Measurements from ENCODE around the gene PPP1R3G. TPM values are rescaled to one million over a fixed set of nuclear protein-coding genes. Genes with fewer than 3 reads are reported as not detected.

PPP1R3G gene
- total and polyA plus RNA-seq, 2 of the 13 experiments (the other 11 are each of a cell fraction or from before 2014, with no cell fraction given), result 1.2 to 1.3 TPM

- TF ChIP-seq ZFP62 (CRISPR knock-in tag; IDR thresholded peaks at IDR 0.05) (no peak), ZNF567 (CRISPR knock-in tag; IDR thresholded peaks at IDR 0.05; ENCODE audit: borderline replicate concordance) (no peak), SMAD1 (CRISPR knock-in tag; IDR thresholded peaks at IDR 0.05; ENCODE audit: borderline replicate concordance, low read depth) (no peak), FOXK2 (IDR thresholded peaks at IDR 0.05) (0 out of 2 replicates have a peak, but pooled peaks have one; percentile 37), KMT2B (CRISPR knock-in tag; IDR thresholded peaks at IDR 0.05) (no peak), ZNF225 (CRISPR knock-in tag; IDR thresholded peaks at IDR 0.05) (no peak), SNAI1 (CRISPR knock-in tag; IDR thresholded peaks at IDR 0.05; ENCODE audit: borderline replicate concordance) (no peak), ZNF629 (CRISPR knock-in tag; conservative IDR thresholded peaks at IDR 0.05) (no peak), RNF219 (CRISPR knock-in tag; IDR thresholded peaks at IDR 0.05) (no peak), TEF (CRISPR knock-in tag; IDR thresholded peaks at IDR 0.05) (no peak), KDM5B (CRISPR knock-in tag; IDR thresholded peaks at IDR 0.05; ENCODE audit: borderline replicate concordance) (peak; percentile 52; the same call in 1 of the 2 replicates), NBN (conservative IDR thresholded peaks at IDR 0.05) (no peak)
- TF ChIP-seq, protein P1, sequence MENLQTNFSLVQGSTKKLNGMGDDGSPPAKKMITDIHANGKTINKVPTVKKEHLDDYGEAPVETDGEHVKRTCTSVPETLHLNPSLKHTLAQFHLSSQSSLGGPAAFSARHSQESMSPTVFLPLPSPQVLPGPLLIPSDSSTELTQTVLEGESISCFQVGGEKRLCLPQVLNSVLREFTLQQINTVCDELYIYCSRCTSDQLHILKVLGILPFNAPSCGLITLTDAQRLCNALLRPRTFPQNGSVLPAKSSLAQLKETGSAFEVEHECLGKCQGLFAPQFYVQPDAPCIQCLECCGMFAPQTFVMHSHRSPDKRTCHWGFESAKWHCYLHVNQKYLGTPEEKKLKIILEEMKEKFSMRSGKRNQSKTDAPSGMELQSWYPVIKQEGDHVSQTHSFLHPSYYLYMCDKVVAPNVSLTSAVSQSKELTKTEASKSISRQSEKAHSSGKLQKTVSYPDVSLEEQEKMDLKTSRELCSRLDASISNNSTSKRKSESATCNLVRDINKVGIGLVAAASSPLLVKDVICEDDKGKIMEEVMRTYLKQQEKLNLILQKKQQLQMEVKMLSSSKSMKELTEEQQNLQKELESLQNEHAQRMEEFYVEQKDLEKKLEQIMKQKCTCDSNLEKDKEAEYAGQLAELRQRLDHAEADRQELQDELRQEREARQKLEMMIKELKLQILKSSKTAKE (CRISPR knock-in tag; IDR thresholded peaks at IDR 0.05; ENCODE audit: borderline replicate concordance), result no peak
- TF ChIP-seq, protein P2, sequence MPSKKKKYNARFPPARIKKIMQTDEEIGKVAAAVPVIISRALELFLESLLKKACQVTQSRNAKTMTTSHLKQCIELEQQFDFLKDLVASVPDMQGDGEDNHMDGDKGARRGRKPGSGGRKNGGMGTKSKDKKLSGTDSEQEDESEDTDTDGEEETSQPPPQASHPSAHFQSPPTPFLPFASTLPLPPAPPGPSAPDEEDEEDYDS (CRISPR knock-in tag; IDR thresholded peaks at IDR 0.05), result peak; percentile 58; the same call in 1 of the 2 replicates
- TF ChIP-seq, protein P3, sequence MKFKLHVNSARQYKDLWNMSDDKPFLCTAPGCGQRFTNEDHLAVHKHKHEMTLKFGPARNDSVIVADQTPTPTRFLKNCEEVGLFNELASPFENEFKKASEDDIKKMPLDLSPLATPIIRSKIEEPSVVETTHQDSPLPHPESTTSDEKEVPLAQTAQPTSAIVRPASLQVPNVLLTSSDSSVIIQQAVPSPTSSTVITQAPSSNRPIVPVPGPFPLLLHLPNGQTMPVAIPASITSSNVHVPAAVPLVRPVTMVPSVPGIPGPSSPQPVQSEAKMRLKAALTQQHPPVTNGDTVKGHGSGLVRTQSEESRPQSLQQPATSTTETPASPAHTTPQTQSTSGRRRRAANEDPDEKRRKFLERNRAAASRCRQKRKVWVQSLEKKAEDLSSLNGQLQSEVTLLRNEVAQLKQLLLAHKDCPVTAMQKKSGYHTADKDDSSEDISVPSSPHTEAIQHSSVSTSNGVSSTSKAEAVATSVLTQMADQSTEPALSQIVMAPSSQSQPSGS (CRISPR knock-in tag; IDR thresholded peaks at IDR 0.05), result no peak
Observed at GRCh38 chr6:5119090-5119951, 34.2 kb downstream of the PPP1R3G start (continued).
